ENCODE results near the gene DPYD.

DNA sequence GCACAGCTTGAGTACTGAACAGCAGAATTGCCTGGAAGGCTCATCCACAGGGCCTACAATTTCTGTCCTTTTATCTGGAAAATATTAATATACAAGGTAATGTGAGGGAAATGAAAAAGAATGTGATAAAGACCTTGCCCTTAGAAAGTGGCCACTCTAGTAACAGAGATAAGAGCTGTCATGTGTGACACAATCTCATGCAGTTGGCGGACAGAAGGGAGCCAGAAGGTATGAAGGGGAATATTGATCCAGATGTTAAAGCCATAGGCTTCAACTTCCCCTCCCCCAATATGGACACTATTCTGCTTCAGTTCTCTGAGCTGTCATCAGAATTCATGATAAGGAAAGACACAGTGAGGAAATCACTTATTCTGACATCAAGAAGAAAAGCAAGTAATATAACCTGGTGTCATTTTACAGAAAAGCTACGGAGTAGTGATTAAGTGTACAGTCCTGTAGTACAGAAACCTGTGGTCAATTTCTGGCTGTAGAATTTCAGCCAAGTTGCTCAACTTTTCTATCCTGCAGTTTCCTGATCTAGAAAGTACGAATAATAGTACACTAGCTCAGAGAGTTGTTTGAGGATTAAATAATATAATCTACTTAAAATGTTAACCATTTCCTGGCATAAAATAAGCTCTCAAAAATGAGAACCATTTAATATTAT lies 572.1 kb downstream of the DPYD start:
- TF ChIP-seq CTCF (conservative IDR thresholded peaks at IDR 0.05; ENCODE audit: low read length) (no peak), EZH2phosphoT487 (IDR thresholded peaks at IDR 0.05; ENCODE audit: borderline replicate concordance) (no peak)

Measured in Loucy (cell line).